Kasumi-1 (cell line): ENCODE measurements around the gene FAM210A.

Experiments
- DNase-seq, 2 experiments: peaks; one replicate each; lab custom pipeline; 2025; lab: John Stamatoyannopoulos, UW

Gene FAM210A

DNA sequence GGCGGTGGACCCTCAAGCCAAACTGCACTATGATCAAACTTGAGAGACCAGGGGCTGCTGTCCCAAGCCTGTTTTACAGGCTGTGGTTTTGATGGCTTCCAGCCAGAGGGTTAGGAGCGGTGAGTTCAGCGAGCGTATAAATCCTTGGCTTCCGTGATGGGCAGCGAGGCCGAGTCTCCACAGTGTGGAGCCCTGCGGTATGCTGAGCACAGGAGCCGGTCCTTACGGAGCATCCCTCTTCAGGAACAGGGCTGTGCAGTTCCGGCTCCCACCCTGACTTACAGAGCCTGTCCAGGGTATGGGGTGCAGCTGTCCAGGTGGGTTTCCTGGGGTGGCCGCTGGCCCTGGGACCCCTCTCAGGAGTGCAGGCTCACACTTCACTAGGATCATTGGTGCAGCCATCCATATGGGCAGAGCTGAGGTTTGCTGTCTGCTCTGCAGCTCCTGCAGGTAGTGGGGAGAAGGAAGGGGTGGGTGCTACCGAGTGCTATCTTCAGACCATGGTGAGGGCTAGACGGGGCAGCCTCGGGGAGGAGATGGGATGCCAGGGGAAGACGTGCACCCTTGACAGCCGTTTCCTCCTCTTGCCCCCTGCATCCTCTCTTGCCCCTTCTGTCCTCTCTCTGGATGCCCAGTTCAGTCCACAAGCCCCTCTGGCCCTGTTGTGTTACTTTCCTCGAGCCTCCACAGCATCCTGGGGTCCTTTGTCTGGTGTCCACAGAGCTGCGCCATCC, 104.3 kb downstream of the FAM210A start:
- no peak for DNase-seq

DNA sequence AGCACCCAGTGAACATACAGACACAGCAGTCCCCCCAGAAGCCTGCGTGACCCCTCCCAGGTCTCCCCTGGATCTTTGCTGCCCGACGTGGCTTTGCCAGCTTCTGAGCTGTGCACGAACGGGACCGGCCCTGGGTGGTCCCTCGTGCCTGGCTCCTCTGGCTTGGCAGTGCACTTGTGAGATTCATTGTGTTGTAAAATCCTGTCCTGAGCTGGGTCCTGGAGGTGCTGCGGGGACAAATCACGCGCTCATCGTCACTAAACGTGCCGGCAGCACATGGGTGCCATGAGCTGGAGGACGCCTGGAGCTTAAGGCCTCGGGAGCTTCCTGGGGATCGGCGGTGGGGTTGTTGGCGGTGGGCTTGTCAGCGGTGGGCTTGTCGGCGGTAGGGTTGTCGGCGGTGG, 104.9 kb downstream of the FAM210A start:
- no peak for DNase-seq

GRCh38 chr18:13620818-13621445, 105.4 kb downstream of the FAM210A start:
- no peak for DNase-seq

GRCh38 chr18:13620206-13620672, 106.1 kb downstream of the FAM210A start:
- DNase-seq = no peak

GRCh38 chr18:13619505-13620205, 106.7 kb downstream of the FAM210A start:
- DNase-seq = no peak

DNA sequence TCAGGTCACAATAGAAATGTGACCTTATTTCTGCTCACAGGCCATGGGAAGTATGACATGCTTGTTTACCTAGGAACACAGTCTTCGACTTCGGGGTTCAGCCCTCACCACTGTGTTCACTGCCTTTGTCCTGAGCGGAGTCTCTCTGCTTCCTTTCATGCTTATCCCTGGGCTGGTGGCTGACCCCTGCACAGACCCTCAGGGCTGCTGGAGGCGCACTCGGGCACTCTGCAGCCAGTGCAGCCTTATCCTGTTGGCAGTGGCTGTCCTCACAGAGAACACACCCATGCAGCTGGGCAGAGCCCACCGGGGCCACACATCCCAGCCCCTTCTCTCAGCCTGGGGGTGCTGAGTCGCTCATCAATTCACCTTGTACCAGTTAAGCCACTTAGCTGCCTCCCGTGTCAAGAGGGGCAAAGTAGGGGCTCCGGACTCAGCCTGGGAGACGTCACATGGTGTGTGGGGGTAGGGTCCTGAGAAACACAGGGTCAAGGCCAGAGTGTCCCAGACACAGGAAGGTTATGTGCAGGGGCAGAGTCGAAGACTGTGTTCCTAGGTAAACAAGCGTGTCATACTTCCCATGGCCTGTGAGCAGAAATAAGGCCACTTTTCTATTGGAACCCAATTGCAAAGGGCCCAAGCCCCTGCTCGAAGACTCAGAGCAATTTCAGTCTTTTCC, 107.5 kb downstream of the FAM210A start:
- DNase-seq = no peak

GRCh38 chr18:13617826-13618515, 108.4 kb downstream of the FAM210A start:
- DNase-seq = no peak

DNA sequence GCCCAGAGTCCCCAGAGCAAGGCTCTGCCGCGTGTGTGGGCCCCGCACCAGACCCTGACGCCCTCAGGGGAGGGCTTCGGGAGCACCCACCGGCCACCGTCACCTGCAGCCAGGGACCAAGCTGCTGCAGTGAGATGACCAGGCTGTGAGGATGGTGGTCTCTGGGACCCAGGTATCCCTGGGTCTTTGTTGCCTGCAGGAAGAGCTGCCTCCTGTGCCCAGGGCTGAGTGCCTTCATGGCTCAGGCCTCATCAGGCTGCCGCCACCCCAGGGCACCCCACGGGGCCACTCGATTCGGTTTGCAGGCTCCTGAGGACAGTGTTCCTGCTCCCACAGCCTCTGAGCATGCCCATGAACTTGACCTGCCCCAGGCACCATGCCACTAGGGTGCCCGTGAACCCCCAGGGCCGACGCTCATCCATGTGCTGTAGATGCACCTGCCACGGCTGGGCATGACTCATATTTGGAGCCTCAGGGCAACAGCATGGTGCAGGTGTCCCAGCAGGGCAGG, 109.8 kb downstream of the FAM210A start:
- DNase-seq = no peak

DNA sequence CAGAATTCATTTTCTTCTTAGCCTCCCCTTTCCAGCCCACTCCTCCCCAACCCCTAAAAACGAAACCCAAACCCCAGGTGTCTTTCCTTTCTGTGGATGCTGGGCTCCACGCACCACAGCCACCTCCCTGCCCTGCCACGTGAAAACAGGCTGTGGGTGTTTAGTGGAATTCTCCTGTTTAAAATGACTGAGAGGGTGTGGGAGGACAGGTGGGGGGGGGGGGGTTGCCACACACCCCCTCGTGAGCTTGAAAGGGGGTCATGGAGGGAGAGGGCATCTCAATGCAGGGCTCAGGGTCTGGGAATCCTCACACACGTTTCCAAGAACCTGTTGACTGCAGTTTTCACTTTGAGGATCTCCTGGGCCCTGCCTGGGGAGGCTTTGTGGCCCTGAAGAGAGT, 110.3 kb downstream of the FAM210A start:
- DNase-seq = no peak

- peak; percentile 65 to 71 for DNase-seq
Measured at GRCh38 chr18:13615432-13615861, 110.9 kb downstream of the FAM210A start.

DNA sequence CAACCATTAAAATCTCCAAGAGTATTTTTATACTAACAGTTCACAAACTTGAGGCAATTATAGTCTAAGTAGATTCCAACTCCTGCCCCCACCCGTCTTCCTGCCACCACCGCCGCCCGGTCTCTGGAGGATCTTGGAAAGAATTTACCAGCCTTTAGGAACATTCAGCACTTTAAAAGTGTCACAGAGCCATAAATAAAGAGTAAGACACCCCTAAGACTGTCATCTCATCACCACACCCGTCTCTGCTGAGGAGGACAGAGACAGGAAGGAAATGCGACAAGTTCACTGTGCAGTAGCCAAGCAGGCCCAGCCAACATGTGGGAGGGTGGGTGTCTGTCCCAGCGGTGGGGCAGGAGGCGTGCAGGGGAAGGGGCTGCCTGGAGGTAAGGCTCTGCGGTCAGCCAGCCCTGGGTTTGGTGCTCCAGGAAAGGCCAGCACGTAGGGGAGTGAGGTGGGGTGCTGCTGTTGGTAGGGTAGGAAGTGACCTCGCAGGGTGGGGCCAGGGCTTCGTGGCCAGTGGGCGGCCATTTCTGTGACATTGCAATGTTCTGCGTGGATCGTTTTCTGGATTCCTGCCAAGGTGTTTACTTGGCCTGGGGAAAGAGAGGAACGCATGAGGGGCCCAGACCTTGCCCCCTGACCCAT, 111.6 kb downstream of the FAM210A start:
- DNase-seq = peak; percentile 66 to 85

- DNase-seq = no peak
Measured at GRCh38 chr18:13613591-13614501, 112.5 kb downstream of the FAM210A start.
